ENCODE data around the gene ZNF683.

DNA sequence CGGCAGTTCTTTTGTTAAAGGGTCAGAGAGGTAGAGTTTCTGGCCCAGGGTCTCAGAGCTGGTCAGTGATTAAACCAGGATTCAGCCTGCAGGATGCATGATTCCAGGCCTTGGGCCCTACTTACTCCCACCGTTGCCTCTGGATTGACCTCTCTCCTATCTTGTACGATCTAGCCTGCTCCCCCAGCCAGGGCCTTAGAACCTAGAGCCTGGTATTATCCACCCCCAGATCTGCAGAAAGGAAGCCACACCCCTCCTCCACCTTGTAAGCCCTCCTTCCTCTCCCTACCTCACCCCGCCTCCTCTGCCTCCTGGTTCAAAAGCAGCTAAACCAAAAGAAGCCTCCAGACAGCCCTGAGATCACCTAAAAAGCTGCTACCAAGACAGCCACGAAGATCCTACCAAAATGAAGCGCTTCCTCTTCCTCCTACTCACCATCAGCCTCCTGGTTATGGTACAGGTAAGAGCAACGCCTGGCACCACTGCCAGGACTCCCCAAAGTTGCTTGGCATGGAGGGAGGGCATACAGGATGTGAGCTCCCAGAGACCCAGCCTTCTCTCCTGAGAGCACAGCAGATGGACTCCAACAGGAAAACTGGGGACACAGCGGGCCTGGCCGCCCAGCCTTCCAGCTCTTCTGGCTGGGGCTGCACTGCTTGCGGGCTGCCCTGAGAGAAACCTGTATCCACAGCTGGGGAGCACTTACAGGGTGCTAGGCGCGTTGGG is 54.8 kb downstream of the ZNF683 start, which contains the start of gene CD52:
- TF ChIP-seq, protein P1, sequence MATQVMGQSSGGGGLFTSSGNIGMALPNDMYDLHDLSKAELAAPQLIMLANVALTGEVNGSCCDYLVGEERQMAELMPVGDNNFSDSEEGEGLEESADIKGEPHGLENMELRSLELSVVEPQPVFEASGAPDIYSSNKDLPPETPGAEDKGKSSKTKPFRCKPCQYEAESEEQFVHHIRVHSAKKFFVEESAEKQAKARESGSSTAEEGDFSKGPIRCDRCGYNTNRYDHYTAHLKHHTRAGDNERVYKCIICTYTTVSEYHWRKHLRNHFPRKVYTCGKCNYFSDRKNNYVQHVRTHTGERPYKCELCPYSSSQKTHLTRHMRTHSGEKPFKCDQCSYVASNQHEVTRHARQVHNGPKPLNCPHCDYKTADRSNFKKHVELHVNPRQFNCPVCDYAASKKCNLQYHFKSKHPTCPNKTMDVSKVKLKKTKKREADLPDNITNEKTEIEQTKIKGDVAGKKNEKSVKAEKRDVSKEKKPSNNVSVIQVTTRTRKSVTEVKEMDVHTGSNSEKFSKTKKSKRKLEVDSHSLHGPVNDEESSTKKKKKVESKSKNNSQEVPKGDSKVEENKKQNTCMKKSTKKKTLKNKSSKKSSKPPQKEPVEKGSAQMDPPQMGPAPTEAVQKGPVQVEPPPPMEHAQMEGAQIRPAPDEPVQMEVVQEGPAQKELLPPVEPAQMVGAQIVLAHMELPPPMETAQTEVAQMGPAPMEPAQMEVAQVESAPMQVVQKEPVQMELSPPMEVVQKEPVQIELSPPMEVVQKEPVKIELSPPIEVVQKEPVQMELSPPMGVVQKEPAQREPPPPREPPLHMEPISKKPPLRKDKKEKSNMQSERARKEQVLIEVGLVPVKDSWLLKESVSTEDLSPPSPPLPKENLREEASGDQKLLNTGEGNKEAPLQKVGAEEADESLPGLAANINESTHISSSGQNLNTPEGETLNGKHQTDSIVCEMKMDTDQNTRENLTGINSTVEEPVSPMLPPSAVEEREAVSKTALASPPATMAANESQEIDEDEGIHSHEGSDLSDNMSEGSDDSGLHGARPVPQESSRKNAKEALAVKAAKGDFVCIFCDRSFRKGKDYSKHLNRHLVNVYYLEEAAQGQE (IDR thresholded peaks at IDR 0.05), result no peak
- TF ChIP-seq CTCF (IDR thresholded peaks at IDR 0.05; ENCODE audit: low read depth, low read length, missing input control), result no peak
- TF ChIP-seq, protein P2, sequence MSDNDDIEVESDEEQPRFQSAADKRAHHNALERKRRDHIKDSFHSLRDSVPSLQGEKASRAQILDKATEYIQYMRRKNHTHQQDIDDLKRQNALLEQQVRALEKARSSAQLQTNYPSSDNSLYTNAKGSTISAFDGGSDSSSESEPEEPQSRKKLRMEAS (IDR thresholded peaks at IDR 0.05), result no peak
- TF ChIP-seq HNF4A (conservative IDR thresholded peaks at IDR 0.05), result no peak
- no peak for TF ChIP-seq TAF1 (conservative IDR thresholded peaks at IDR 0.05)
- no peak for TF ChIP-seq SP1 (IDR thresholded peaks at IDR 0.05)
- TF ChIP-seq RAD21 (IDR thresholded peaks at IDR 0.05), result no peak
- TF ChIP-seq EGR1 (IDR thresholded peaks at IDR 0.05; ENCODE audit: low read depth in 2 of 2), result no peak
- no peak for TF ChIP-seq GABPA (IDR thresholded peaks at IDR 0.05 in 1 of 2, conservative IDR thresholded peaks at IDR 0.05 in 1 of 2)
- no peak for TF ChIP-seq FOXA1 (IDR thresholded peaks at IDR 0.05)
- no peak for TF ChIP-seq YY1 (IDR thresholded peaks at IDR 0.05)
- no peak for TF ChIP-seq ATF3 (IDR thresholded peaks at IDR 0.05)

Measured in liver (tissue), 3 donors.